ENCODE measurements around the gene FAT4. TPM values are rescaled to one million over a fixed set of nuclear protein-coding genes. Genes with fewer than 3 reads are reported as not detected.

Gene FAT4
- total and polyA plus RNA-seq, 2 of the 8 experiments (the other 6 are each of a cell fraction or from before 2014, with no cell fraction given), result 1.3 to 5.3 TPM

DNA sequence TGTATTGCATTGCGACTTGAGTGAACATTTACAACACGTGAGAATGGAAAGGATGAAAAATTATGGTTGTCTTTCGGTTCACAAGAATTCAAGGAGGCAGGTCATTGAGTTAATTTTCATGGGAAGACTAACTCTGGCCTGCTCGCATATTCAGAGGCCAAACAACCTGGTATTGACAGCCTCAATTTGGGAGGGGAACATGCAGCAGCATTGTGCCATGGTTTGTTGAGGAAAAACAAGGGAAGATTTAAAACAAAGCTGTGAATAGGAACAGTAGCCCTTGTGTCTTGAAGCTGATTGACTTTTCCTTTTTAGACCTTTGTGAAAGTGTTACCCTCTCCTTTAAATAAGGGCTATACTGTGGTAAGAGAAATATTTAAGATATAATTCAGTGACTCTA lies 31.9 kb downstream of the FAT4 start:
- WGBS, 2 experiments (ENCODE audit: extremely low coverage in 1 of 2, insufficient coverage in 1 of 2, insufficient read length in 1 of 2, insufficient replicate concordance in 2 of 2, low coverage in 1 of 2, low lambda C conversion rate in 2 of 2, missing lambda C conversion rate in 1 of 2), result 63% methylated on average over 4 of the region's 4 CpGs; no CpG with 5 or more reads in 1 of the 2 experiments
- Histone ChIP-seq H3K4me1 (replicated peaks in 1 of 4; ENCODE audit: control insufficient read depth in 3 of 4, insufficient read depth in 4 of 4, low read length in 3 of 4) (peaks cover 0 to 15% (median 3%) of the 10 kb centered on the region in 4 experiments; a peak in 2 of 7 replicates), H3K56ac (replicated peaks; ENCODE audit: insufficient read length, low read depth, low read length) (no peak overlapping the region), H3K79me1 (ENCODE audit: low read depth, low read length) (no peaks in the 10 kb centered on the region), H2BK15ac (ENCODE audit: low read length) (no peak overlapping the region), H3K9ac (replicated peaks in 1 of 4; ENCODE audit: extremely low read depth in 1 of 4, low read depth in 3 of 4, low read length in 3 of 4) (no peak overlapping the region), H2BK5ac (ENCODE audit: low read depth, low read length) (no peak overlapping the region), H3K23ac (ENCODE audit: insufficient read length) (no peak overlapping the region), H3K27ac (ENCODE audit: low read depth, low read length) (no peak overlapping the region), H2AFZ (ENCODE audit: low read length) (no peak overlapping the region; the same call in 1 of the 2 replicates), H3K4ac (replicated peaks; ENCODE audit: insufficient read length, low read depth, low read length) (no peak overlapping the region), H4K5ac (ENCODE audit: insufficient read length, low read depth, low read length) (no peak overlapping the region), H2AK5ac (ENCODE audit: low read depth, low read length) (no peak overlapping the region), H4K20me1 (replicated peaks in 1 of 2; ENCODE audit: control insufficient read depth in 1 of 2, insufficient read depth in 2 of 2, low read length in 2 of 2) (no peaks in the 10 kb centered on the region), H2BK12ac (ENCODE audit: low read depth, low read length) (no peak overlapping the region), H3K18ac (ENCODE audit: extremely low read depth, low read length) (no peak overlapping the region), H2BK120ac (replicated peaks; ENCODE audit: low read depth, low read length) (no peak overlapping the region), H4K91ac (replicated peaks; ENCODE audit: insufficient read length, low read length) (no peak overlapping the region), H3K14ac (ENCODE audit: insufficient read length) (no peak overlapping the region), H3K9me3 (ENCODE audit: insufficient read depth in 2 of 2, low read depth in 1 of 2, low read length in 1 of 2) (no peaks in the 10 kb centered on the region), H4K8ac (ENCODE audit: extremely low read depth, insufficient read depth, low read length) (no peak overlapping the region), H3K36me3 (ENCODE audit: control insufficient read depth in 2 of 4, insufficient read depth in 4 of 4, low read length in 3 of 4) (no peaks in the 10 kb centered on the region), H3K79me2 (ENCODE audit: control insufficient read depth in 1 of 2, insufficient read depth in 2 of 2, low read length in 2 of 2) (no peaks in the 10 kb centered on the region), H3K23me2 (ENCODE audit: low read depth, low read length) (no peaks in the 10 kb centered on the region), H3K4me3 (ENCODE audit: extremely low read depth in 1 of 4, insufficient read depth in 2 of 4, low read depth in 3 of 4, low read length in 4 of 4) (no peak overlapping the region), H2BK20ac (ENCODE audit: low read length) (no peak overlapping the region), H3K27me3 (replicated peaks in 1 of 4; ENCODE audit: control insufficient read depth in 3 of 4, extremely low read depth in 1 of 4, insufficient read depth in 3 of 4, low read length in 3 of 4) (no peaks in the 10 kb centered on the region), H3K4me2 (ENCODE audit: insufficient read depth in 1 of 2, low read depth in 2 of 2, low read length in 2 of 2) (peak overlapping the region in 1 of 2 experiments; percentile 15; a peak in 1 of 4 replicates)
- peak; percentile 65 for FAIRE-seq
- no peak for TF ChIP-seq ASH2L (IDR thresholded peaks at IDR 0.05; ENCODE audit: low read length)
- DNase-seq (ENCODE audit: low read depth in 1 of 2, low spot score in 2 of 2), result no peak
- POLR2A ChIA-PET (ENCODE audit: partially characterized antibody), result no interaction called here
- CTCF ChIA-PET (ENCODE audit: partially characterized antibody), result no interaction called here
